Fibroblast of lung (primary cell): Measurements from ENCODE around the gene CD109. TPM values are rescaled to one million over a fixed set of nuclear protein-coding genes. Genes with fewer than 3 reads are reported as not detected.
"Not testable (repeated sequence)": the region's sequence is repeated elsewhere in the genome, so short reads cannot be mapped to it uniquely, and the experiment has no call there.

Experiments used
- DNase-seq, 2 donors: peaks; one replicate each; pipeline versions ENCODE4 v3.0.0 to v3.0.0-alpha.2; 2010; ENCODE audit warnings: low read depth in 2 of 2
- H2AFZ ChIP-seq: 2 replicates; pipeline ENCODE4 v1.5.1; 2012; ENCODE audit warnings: low read length, control low read depth, inconsistent platforms
- H3K27ac ChIP-seq: 2 replicates; pipeline ENCODE4 v1.5.1; 2011; ENCODE audit warnings: low read length, control low read depth; ENCODE audit not compliant: insufficient read depth
- H3K27me3 ChIP-seq: 2 replicates; pipeline ENCODE4 v1.5.1; 2011; ENCODE audit warnings: mild to moderate bottlenecking, low read length; ENCODE audit not compliant: control insufficient read depth, insufficient read depth
- H3K36me3 ChIP-seq: 2 replicates; pipeline ENCODE4 v1.5.1; 2011; ENCODE audit warnings: low read length; ENCODE audit not compliant: control insufficient read depth, insufficient read depth
- H3K4me1 ChIP-seq: 2 replicates; pipeline ENCODE4 v1.5.1; 2011; ENCODE audit warnings: low read length; ENCODE audit not compliant: control insufficient read depth, insufficient read depth; ENCODE audit errors: extremely low read depth
- H3K4me2 ChIP-seq: 2 replicates; pipeline ENCODE4 v1.5.1; 2011; ENCODE audit warnings: low read length, control low read depth; ENCODE audit not compliant: insufficient read depth; ENCODE audit errors: extremely low read depth
- H3K4me3 ChIP-seq, 4 experiments: fragments of 200-600 bp in 1 of 4; sonication (generic) in 1 of 4; replicated peaks in 1 of 4; 2 replicates each; pipeline ENCODE4 v1.5.1; 2011 to 2016; ENCODE audit warnings: low read length in 4 of 4, low read depth in 3 of 4, mild to moderate bottlenecking in 3 of 4, control low read depth in 2 of 4, inconsistent platforms in 1 of 4, mixed read lengths in 1 of 4; ENCODE audit not compliant: insufficient read depth in 1 of 4; ENCODE audit errors: control extremely low read depth in 1 of 4
- H3K79me2 ChIP-seq: 2 replicates; pipeline ENCODE4 v1.5.1; 2012; ENCODE audit warnings: mild to moderate bottlenecking, low read length, inconsistent platforms; ENCODE audit not compliant: control insufficient read depth, insufficient read depth
- H3K9ac ChIP-seq: 2 replicates; pipeline ENCODE4 v1.5.1; 2011; ENCODE audit warnings: mild to moderate bottlenecking, low read length, control low read depth; ENCODE audit not compliant: insufficient read depth
- H3K9me3 ChIP-seq: 2 replicates; pipeline ENCODE4 v1.5.1; 2012; ENCODE audit warnings: low read depth, low read length; ENCODE audit not compliant: control insufficient read depth, insufficient read depth
- H4K20me1 ChIP-seq: 2 replicates; pipeline ENCODE4 v1.5.1; 2011; ENCODE audit warnings: low read length; ENCODE audit not compliant: control insufficient read depth, insufficient read depth; ENCODE audit errors: extremely low read depth
- CTCF ChIP-seq, 2 donors: IDR thresholded peaks in 1 of 2; conservative IDR thresholded peaks in 1 of 2; 1 replicate in 1 of 2; 2 replicates in 1 of 2; pipeline ENCODE4 v1.5.1; 2011 to 2012; ENCODE audit warnings: low read length in 2 of 2, control low read depth in 1 of 2, inconsistent platforms in 1 of 2, low read depth in 1 of 2, mild to moderate bottlenecking in 1 of 2
- EZH2 ChIP-seq: IDR thresholded peaks from 2 replicates; pipeline ENCODE4 v1.5.1; 2012; ENCODE audit warnings: low read length, control low read depth, mild to moderate bottlenecking; ENCODE audit errors: missing control alignments
- polyA plus RNA-seq, 2 donors: library from polyadenylated mRNA; depleted of rRNA in 1 of 2; stranded (reverse) in 1 of 2; unstranded in 1 of 2; fragments of >200 nt; gene quantifications; 2 replicates each; pipeline ENCODE4 v1.2.1, GENCODE V29; 2011 to 2012; ENCODE audit warnings: missing spikeins in 1 of 2
- total RNA-seq: library from RNA; depleted of rRNA; stranded (reverse); fragments of >200 nt; gene quantifications from 2 replicates; pipeline ENCODE4 v1.2.1, GENCODE V29; 2014

Gene CD109
- total and polyA plus RNA-seq, 2 donors (not counting 1 experiment from before 2014, with no cell fraction given) = 48.4 to 51.2 TPM

- H4K20me1 ChIP-seq = no peaks in the 10 kb centered on the region
- no peak for DNase-seq
- H3K4me3 ChIP-seq = no peak overlapping the region
- no peaks in the 10 kb centered on the region for H3K27me3 ChIP-seq
- no peak overlapping the region for H3K27ac ChIP-seq
- no peaks in the 10 kb centered on the region for H3K36me3 ChIP-seq
- H3K4me2 ChIP-seq = no peak overlapping the region
- no peak overlapping the region for H2AFZ ChIP-seq
- no peaks in the 10 kb centered on the region for H3K9me3 ChIP-seq
- H3K4me1 ChIP-seq = no peaks in the 10 kb centered on the region
- no peaks in the 10 kb centered on the region for H3K79me2 ChIP-seq
- no peak overlapping the region for H3K9ac ChIP-seq
- TF ChIP-seq CTCF (conservative IDR thresholded peaks at IDR 0.05 in 1 of 2, IDR thresholded peaks at IDR 0.05 in 1 of 2; ENCODE audit: low read depth in 1 of 2, low read length in 2 of 2) = no peak
- TF ChIP-seq EZH2 = no peak
Observed at GRCh38 chr6:73680289-73680918, 15.6 kb upstream of the CD109 start.

- DNase-seq, H3K27me3 ChIP-seq, H3K79me2 ChIP-seq, H3K9ac ChIP-seq, H4K20me1 ChIP-seq, H2AFZ ChIP-seq, H3K9me3 ChIP-seq, H3K36me3 ChIP-seq, H3K4me1 ChIP-seq, H3K27ac ChIP-seq, H3K4me3 ChIP-seq, H3K4me2 ChIP-seq: not testable (repeated sequence)
Observed at GRCh38 chr6:73683574-73683973, 12.4 kb upstream of the CD109 start.

- TF ChIP-seq EZH2 = no peak
- TF ChIP-seq CTCF (conservative IDR thresholded peaks at IDR 0.05 in 1 of 2, IDR thresholded peaks at IDR 0.05 in 1 of 2; ENCODE audit: low read depth in 1 of 2, low read length in 2 of 2) = no peak
- Histone ChIP-seq H3K4me2 (no peak overlapping the region), H3K4me1 (peaks cover 4% of the 10 kb centered on the region), H4K20me1 (no peaks in the 10 kb centered on the region), H3K9me3 (no peaks in the 10 kb centered on the region), H2AFZ (no peak overlapping the region), H3K36me3 (no peaks in the 10 kb centered on the region), H3K79me2 (no peaks in the 10 kb centered on the region), H3K4me3 (no peak overlapping the region), H3K27me3 (no peaks in the 10 kb centered on the region), H3K9ac (no peak overlapping the region), H3K27ac (no peak overlapping the region)
- DNase-seq = no peak
Observed at GRCh38 chr6:73688351-73688750, 7.7 kb upstream of the CD109 start.
